GM12878 (cell line): ENCODE measurements around the gene JAML. TPM values are rescaled to one million over a fixed set of nuclear protein-coding genes. Genes with fewer than 3 reads are reported as not detected.
A peak's percentile ranks its signal among the peaks of the same experiment; 100 is the strongest.

Experiments
- ATF7 ChIP-seq: fragments of 450-650 bp; IDR thresholded peaks from 2 replicates; pipeline ENCODE4 v1.6.1; 2016; ENCODE audit warnings: low read depth, mild to moderate bottlenecking
- BACH1 ChIP-seq: fragments of 450-650 bp; IDR thresholded peaks from 2 replicates; pipeline ENCODE4 v1.6.1; 2017; ENCODE audit warnings: mild to moderate bottlenecking, borderline replicate concordance
- BCL3 ChIP-seq: IDR thresholded peaks from 2 replicates; pipeline ENCODE4 v1.6.1; 2011; ENCODE audit warnings: borderline replicate concordance, low read depth, mild to moderate bottlenecking, moderate library complexity, low read length; ENCODE audit not compliant: insufficient read depth, poor library complexity, severe bottlenecking
- EED ChIP-seq: sonication (generic); IDR thresholded peaks from 2 replicates; pipeline ENCODE4 v1.6.1; 2016; ENCODE audit warnings: antibody characterized with exemption, low read depth
- EP300 ChIP-seq, 2 experiments: fragments of 150-350 bp in 1 of 2; IDR thresholded peaks; 2 replicates each; pipeline ENCODE4 v1.6.1; 2011 to 2012; ENCODE audit warnings: low read depth in 2 of 2, low read length in 2 of 2, borderline replicate concordance in 1 of 2, improper control_type of control experiment in 1 of 2, inconsistent platforms in 1 of 2; ENCODE audit not compliant: control insufficient read depth in 1 of 2
- FOXM1 ChIP-seq: IDR thresholded peaks from 2 replicates; pipeline ENCODE4 v1.6.1; 2012; ENCODE audit warnings: low read depth, mild to moderate bottlenecking, inconsistent platforms, low read length, moderate library complexity
- HDGF ChIP-seq: fragments of 450-650 bp; IDR thresholded peaks from 2 replicates; pipeline ENCODE4 v1.6.1; 2016; ENCODE audit warnings: antibody characterized with exemption
- IKZF2 ChIP-seq, 2 experiments: fragments of 450-650 bp; IDR thresholded peaks; 2 replicates each; pipeline ENCODE4 v1.6.1; 2017; ENCODE audit warnings: mild to moderate bottlenecking in 2 of 2, moderate library complexity in 2 of 2
- IRF3 ChIP-seq: fragments of 450-650 bp; IDR thresholded peaks from 2 replicates; pipeline ENCODE4 v1.6.1; 2014; ENCODE audit warnings: mild to moderate bottlenecking
- MEF2A ChIP-seq: IDR thresholded peaks from 2 replicates; pipeline ENCODE4 v1.6.1; 2011; ENCODE audit warnings: low read depth, mild to moderate bottlenecking, low read length, moderate library complexity; ENCODE audit not compliant: insufficient read depth
- MLLT1 ChIP-seq: fragments of 450-650 bp; IDR thresholded peaks from 2 replicates; pipeline ENCODE4 v1.6.1; 2016; ENCODE audit warnings: mild to moderate bottlenecking
- MTA2 ChIP-seq: fragments of 450-650 bp; IDR thresholded peaks from 2 replicates; pipeline ENCODE4 v1.6.1; 2016; ENCODE audit warnings: low read depth, mild to moderate bottlenecking, moderate library complexity
- POLR2A ChIP-seq: IDR thresholded peaks from 2 replicates; pipeline ENCODE4 v1.6.1; 2011; ENCODE audit warnings: low read depth, mild to moderate bottlenecking, low read length
- RELA ChIP-seq: fragments of 450-650 bp; IDR thresholded peaks from 2 replicates; pipeline ENCODE4 v1.8.0; 2014; ENCODE audit warnings: borderline replicate concordance; ENCODE audit not compliant: partially characterized antibody
- RUNX3 ChIP-seq: IDR thresholded peaks from 2 replicates; pipeline ENCODE4 v1.6.1; 2012; ENCODE audit warnings: low read length, inconsistent platforms
- SIX5 ChIP-seq: IDR thresholded peaks from 2 replicates; pipeline ENCODE4 v1.6.1; 2011; ENCODE audit warnings: mild to moderate bottlenecking, low read depth, low read length, moderate library complexity; ENCODE audit not compliant: severe bottlenecking
- SMARCA5 ChIP-seq: fragments of 450-650 bp; IDR thresholded peaks from 2 replicates; pipeline ENCODE4 v1.6.1; 2017; ENCODE audit warnings: mild to moderate bottlenecking
- SRF ChIP-seq, 2 experiments: IDR thresholded peaks; 2 replicates each; pipeline ENCODE4 v1.6.1; 2011; ENCODE audit warnings: low read depth in 2 of 2, low read length in 2 of 2, mild to moderate bottlenecking in 1 of 2, moderate library complexity in 1 of 2
- TCF3 ChIP-seq: IDR thresholded peaks from 2 replicates; pipeline ENCODE4 v1.6.1; 2012; ENCODE audit warnings: low read depth, mild to moderate bottlenecking, low read length, borderline replicate concordance; ENCODE audit not compliant: insufficient read depth
- ZNF217 ChIP-seq: fragments of 450-650 bp; IDR thresholded peaks from 2 replicates; pipeline ENCODE4 v1.6.1; 2017; ENCODE audit warnings: antibody characterized with exemption, mild to moderate bottlenecking
- polyA plus RNA-seq, 11 experiments: library from polyadenylated mRNA; depleted of rRNA in 4 of 11; unstranded in 6 of 11; stranded (reverse) in 5 of 11; fragments of >200 nt; fragmentation: Nextera tagmentation in 4 of 11; fragmentation: Illumina TruSeq in 1 of 11; extraction: Ambion mirVana in 4 of 11; extraction: Trizol in 1 of 11; gene quantifications; 1 replicate in 1 of 11; 2 replicates in 10 of 11; pipeline versions ENCODE4 v1.2.1 to v1.2.3, GENCODE V29; 2011 to 2016; ENCODE audit warnings: inconsistent platforms in 2 of 11, missing spikeins in 2 of 11, low read depth in 1 of 11
- total RNA-seq, 4 experiments: library from RNA; depleted of rRNA in 3 of 4; stranded (reverse); fragments of >200 nt in 3 of 4; fragmentation: Illumina TruSeq in 1 of 4; extraction: Trizol in 1 of 4; gene quantifications; 2 replicates each; pipeline versions ENCODE4 v1.2.1 to v1.2.3, GENCODE V29; 2013 to 2021
- TF ChIP-seq, protein P1 (sequence below): fragments of 450-650 bp; IDR thresholded peaks from 2 replicates; pipeline ENCODE4 v1.6.1; 2017; ENCODE audit warnings: low read depth, mild to moderate bottlenecking, moderate library complexity
- TF ChIP-seq, protein P2 (sequence below): IDR thresholded peaks from 2 replicates; pipeline ENCODE4 v1.6.1; 2011; ENCODE audit warnings: low read depth, low read length, improper control_type of control experiment, borderline replicate concordance

The JAML gene
- total and polyA plus RNA-seq, 10 of the 15 experiments (the other 5 are each of a cell fraction or from before 2014, with no cell fraction given): 0.60 to 8.1 (median 3.5) TPM

GRCh38 chr11:118240999-118241763 is 16.4 kb upstream of the JAML start (continued):
- TF ChIP-seq MTA2: peak; percentile 86
- 0 out of 2 replicates have a peak, but pooled peaks have one; percentile 32 for TF ChIP-seq SMARCA5
- peak; percentile 51 to 82; a peak in 3 of 4 replicates for TF ChIP-seq EP300 (IDR thresholded peaks at IDR 0.05; ENCODE audit: borderline replicate concordance in 1 of 2, control insufficient read depth in 1 of 2, low read depth in 2 of 2, low read length in 2 of 2)
- TF ChIP-seq SRF (IDR thresholded peaks at IDR 0.05; ENCODE audit: low read depth in 2 of 2, low read length in 2 of 2): 0 out of 4 replicates have a peak, but pooled peaks of 1 of the 2 experiments have one; percentile 30
- peak; percentile 81 to 87 for TF ChIP-seq IKZF2 (IDR thresholded peaks at IDR 0.05)
- no peak for TF ChIP-seq RELA
- TF ChIP-seq RUNX3: peak; percentile 75
- TF ChIP-seq MEF2A: peak; percentile 30; the same call in 1 of the 2 replicates
- TF ChIP-seq POLR2A: no peak
- TF ChIP-seq SIX5: no peak
- TF ChIP-seq MLLT1: 0 out of 2 replicates have a peak, but pooled peaks have one; percentile 58
- peak; percentile 55; the same call in 1 of the 2 replicates for TF ChIP-seq EED
- TF ChIP-seq BACH1: peak; percentile 88; the same call in 1 of the 2 replicates
- 0 out of 2 replicates have a peak, but pooled peaks have one; percentile 37 for TF ChIP-seq ZNF217
- TF ChIP-seq, protein P1, sequence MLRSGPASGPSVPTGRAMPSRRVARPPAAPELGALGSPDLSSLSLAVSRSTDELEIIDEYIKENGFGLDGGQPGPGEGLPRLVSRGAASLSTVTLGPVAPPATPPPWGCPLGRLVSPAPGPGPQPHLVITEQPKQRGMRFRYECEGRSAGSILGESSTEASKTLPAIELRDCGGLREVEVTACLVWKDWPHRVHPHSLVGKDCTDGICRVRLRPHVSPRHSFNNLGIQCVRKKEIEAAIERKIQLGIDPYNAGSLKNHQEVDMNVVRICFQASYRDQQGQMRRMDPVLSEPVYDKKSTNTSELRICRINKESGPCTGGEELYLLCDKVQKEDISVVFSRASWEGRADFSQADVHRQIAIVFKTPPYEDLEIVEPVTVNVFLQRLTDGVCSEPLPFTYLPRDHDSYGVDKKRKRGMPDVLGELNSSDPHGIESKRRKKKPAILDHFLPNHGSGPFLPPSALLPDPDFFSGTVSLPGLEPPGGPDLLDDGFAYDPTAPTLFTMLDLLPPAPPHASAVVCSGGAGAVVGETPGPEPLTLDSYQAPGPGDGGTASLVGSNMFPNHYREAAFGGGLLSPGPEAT: peak; percentile 54; the same call in 1 of the 2 replicates
- TF ChIP-seq, protein P2, sequence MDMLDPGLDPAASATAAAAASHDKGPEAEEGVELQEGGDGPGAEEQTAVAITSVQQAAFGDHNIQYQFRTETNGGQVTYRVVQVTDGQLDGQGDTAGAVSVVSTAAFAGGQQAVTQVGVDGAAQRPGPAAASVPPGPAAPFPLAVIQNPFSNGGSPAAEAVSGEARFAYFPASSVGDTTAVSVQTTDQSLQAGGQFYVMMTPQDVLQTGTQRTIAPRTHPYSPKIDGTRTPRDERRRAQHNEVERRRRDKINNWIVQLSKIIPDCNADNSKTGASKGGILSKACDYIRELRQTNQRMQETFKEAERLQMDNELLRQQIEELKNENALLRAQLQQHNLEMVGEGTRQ: no peak
- TF ChIP-seq IRF3: no peak
- peak; percentile 39; the same call in 1 of the 2 replicates for TF ChIP-seq FOXM1
- no peak for TF ChIP-seq HDGF
- peak; percentile 83 for TF ChIP-seq ATF7
- peak; percentile 39 for TF ChIP-seq BCL3
- TF ChIP-seq TCF3: 0 out of 2 replicates have a peak, but pooled peaks have one; percentile 40
